Psoas muscle (tissue), 8 donors: ENCODE results near the gene TMED6. TPM values are rescaled to one million over a fixed set of nuclear protein-coding genes. Genes with fewer than 3 reads are reported as not detected.

Experiments
- ATAC-seq, 4 donors: fragments of 200-7000 bp; cut with Tn5 transposase; one replicate each; pipeline ENCODE4 v1.9.1; 2020; ENCODE audit warnings: moderate library complexity in 3 of 4, mild to moderate bottlenecking in 2 of 4
- DNase-seq, 2 donors: peaks; one replicate each; pipeline ENCODE4 v3.0.0-alpha.2; 2020
- H3K27ac ChIP-seq: fragments of 200-600 bp; one replicate; pipeline ENCODE4 v1.8.0; 2022
- H3K27me3 ChIP-seq, 3 donors: fragments of 200-600 bp in 1 of 3; one replicate each; pipeline versions ENCODE4 v1.6.1 to v1.8.0; 2013 to 2022; ENCODE audit warnings: low read length in 2 of 3, mild to moderate bottlenecking in 2 of 3, moderate library complexity in 1 of 3; ENCODE audit not compliant: insufficient read depth in 3 of 3
- H3K36me3 ChIP-seq, 2 donors: fragments of 200-600 bp in 1 of 2; one replicate each; pipeline versions ENCODE4 v1.6.1 to v1.8.0; 2013 to 2022; ENCODE audit warnings: low read depth in 1 of 2, mild to moderate bottlenecking in 1 of 2, moderate library complexity in 1 of 2; ENCODE audit not compliant: insufficient read depth in 1 of 2
- H3K4me1 ChIP-seq: fragments of 200-600 bp; one replicate; pipeline ENCODE4 v1.8.0; 2022
- H3K4me3 ChIP-seq: fragments of 200-600 bp; one replicate; pipeline ENCODE4 v1.8.0; 2022; ENCODE audit warnings: mild to moderate bottlenecking
- H3K9me3 ChIP-seq: fragments of 200-600 bp; one replicate; pipeline ENCODE4 v1.8.0; 2022
- CTCF ChIP-seq: fragments of 200-600 bp; IDR thresholded peaks from one replicate; pipeline ENCODE4 v1.8.0; 2022; ENCODE audit warnings: antibody characterized with exemption
- WGBS, 3 donors: extraction: QIAGEN DNeasy Blood & Tissue Kit; methylation state at CpG; one replicate each; pipeline versions ENCODE4 v1.1.6 to v1.1.7; 2013; 5-methylcytosine and 5-hydroxymethylcytosine counted together
- intact Hi-C, 2 donors: fragments of 100-400 bp; cut with DNase I; formaldehyde crosslinking; loops; one replicate each; pipeline versions ENCODE4 v1.11.0 to v1.14.2; 2022
- polyA plus RNA-seq, 3 donors: library from polyadenylated mRNA; stranded (reverse); fragments of 200-250 nt; gene quantifications; one replicate each; pipeline ENCODE4 v1.2.3, GENCODE V29; 2013
- total RNA-seq, 4 donors: library from RNA; stranded (reverse); fragmentation: NEBNext Ultra II Directional in 2 of 4; extraction: Animal tissue kit (Norgen Biotek cat#: 25700) in 2 of 4; gene quantifications; one replicate each; pipeline versions ENCODE4 v1.2.1 to v1.2.4, GENCODE V29; 2021 to 2023
- donor health status: healthy with polysubstance abuse.
- donor health status: DM: no; HTN: no; CAD: no; lungs with moderate emphysema.
- donor health status: Bipolar disorder and iron deficiency.
- donor health status: healthy.
- donor health status: DM: yes; HTN: yes; CAD: no.
- donor health status: DM: no; HTN: no; CAD: no.
- donor health status: DM: no; HTN: no; CAD: no.
- donor health status: DM: yes; HTN: yes; CAD: no.

TMED6 gene
- total and polyA plus RNA-seq, 7 donors: 0.09 to 0.34 (median 0.19) TPM; not detected in 3

DNA sequence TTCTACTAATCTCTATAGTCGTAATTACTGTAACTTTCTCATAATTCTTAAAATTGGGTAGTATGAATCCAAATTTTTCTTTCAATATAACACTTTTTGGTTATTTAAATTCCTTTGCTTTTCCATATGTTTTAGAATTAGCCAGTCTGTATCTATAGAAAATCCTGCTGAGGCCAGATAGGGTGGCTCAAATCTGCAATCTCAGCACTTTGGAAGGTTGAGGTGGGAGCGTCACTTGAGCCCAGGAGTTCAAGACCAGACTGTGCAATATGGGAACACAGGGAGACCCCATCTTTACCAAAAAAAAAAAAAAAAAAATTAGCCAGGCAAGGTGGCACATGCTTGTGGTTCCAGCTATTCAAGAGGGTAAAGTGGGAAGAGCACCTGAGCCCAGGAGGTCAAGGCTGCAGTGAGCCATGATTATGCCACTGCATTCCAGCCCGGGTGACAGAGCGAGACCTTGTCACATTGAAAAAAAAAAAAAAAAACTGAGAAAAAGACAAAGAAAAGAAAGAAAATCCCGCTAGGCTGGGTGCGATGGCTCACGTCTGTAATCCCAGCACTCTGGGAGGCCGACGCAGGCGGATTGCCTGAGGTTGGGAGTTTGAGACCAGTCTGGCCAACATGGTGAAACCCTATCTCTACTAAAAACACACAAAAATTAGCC lies 24.9 kb upstream of the TMED6 start:
- no peak for ATAC-seq
- TF ChIP-seq CTCF: no peak
- WGBS, 3 donors: 94 to 96% (median 95%) methylated on average over 10 of the region's 10 CpGs
- Histone ChIP-seq H3K4me1 (no peaks in the 10 kb centered on the region), H3K36me3 (peaks cover 9 to 84% of the 10 kb centered on the region in 2 donors), H3K27me3 (no peaks in the 10 kb centered on the region), H3K4me3 (no peak overlapping the region), H3K9me3 (no peaks in the 10 kb centered on the region), H3K27ac (no peak overlapping the region)
- DNase-seq: no peak
- intact Hi-C loops: no loop called here

DNA sequence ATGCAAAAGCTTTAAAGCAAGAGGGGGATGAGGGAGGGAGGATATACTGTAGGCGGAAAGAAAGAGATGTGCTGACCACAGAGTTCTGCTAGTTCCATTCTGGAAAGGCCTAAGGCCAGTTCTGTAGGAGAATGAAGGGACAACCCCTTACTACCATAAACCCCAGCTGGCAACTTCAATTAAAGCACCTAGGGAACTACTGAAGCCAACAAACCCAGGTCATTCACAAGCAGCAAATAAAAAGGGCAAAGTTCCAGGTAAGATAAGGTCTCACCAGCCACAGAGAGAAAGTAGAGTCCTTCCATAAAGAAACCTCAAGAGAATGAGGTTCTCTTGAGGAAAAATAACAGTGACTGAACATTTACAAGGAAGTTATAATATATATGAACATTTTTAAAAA lies 21.4 kb upstream of the TMED6 start:
- H3K9me3 ChIP-seq: no peaks in the 10 kb centered on the region
- no peak overlapping the region for H3K27ac ChIP-seq
- H3K36me3 ChIP-seq: peaks cover 7 to 84% of the 10 kb centered on the region in 2 donors
- no peaks in the 10 kb centered on the region for H3K27me3 ChIP-seq
- no peak for DNase-seq
- no peak overlapping the region for H3K4me3 ChIP-seq
- 91 to 100% (median 92%) methylated on average over 1 of the region's 1 CpG for WGBS, 3 donors
- TF ChIP-seq CTCF: no peak
- intact Hi-C loops: no loop called here
- no peak for ATAC-seq
- no peaks in the 10 kb centered on the region for H3K4me1 ChIP-seq

GRCh38 chr16:69371564-69371963 lies 20.0 kb upstream of the TMED6 start:
- ATAC-seq: no peak
- H3K4me3 ChIP-seq: no peak overlapping the region

GRCh38 chr16:69368866-69369265 lies 17.3 kb upstream of the TMED6 start:
- no peak for DNase-seq
- no peak for ATAC-seq
- intact Hi-C loops: no loop called here
- WGBS, 3 donors: 96 to 98% (median 97%) methylated on average over 4 of the region's 4 CpGs
- no peak for TF ChIP-seq CTCF
- no peaks in the 10 kb centered on the region for H3K4me1 ChIP-seq
- H3K27ac ChIP-seq: no peak overlapping the region
- no peak overlapping the region for H3K4me3 ChIP-seq
- no peaks in the 10 kb centered on the region for H3K9me3 ChIP-seq
- H3K27me3 ChIP-seq: no peaks in the 10 kb centered on the region
- peaks cover 8 to 98% of the 10 kb centered on the region in 2 donors for H3K36me3 ChIP-seq

More at GRCh38 chr16:69371564-69371963, 20.0 kb upstream of the TMED6 start:
- H3K27me3 ChIP-seq: no peaks in the 10 kb centered on the region
- H3K27ac ChIP-seq: no peak overlapping the region
- 93 to 98% (median 96%) methylated on average over 2 of the region's 2 CpGs for WGBS, 3 donors
- H3K36me3 ChIP-seq: peaks cover 8 to 88% of the 10 kb centered on the region in 2 donors
- DNase-seq: no peak
- no peak for TF ChIP-seq CTCF
- no peaks in the 10 kb centered on the region for H3K4me1 ChIP-seq
- H3K9me3 ChIP-seq: no peaks in the 10 kb centered on the region
- intact Hi-C loops: no loop called here

GRCh38 chr16:69367980-69368379 lies 16.4 kb upstream of the TMED6 start:
- TF ChIP-seq CTCF: no peak
- H3K27me3 ChIP-seq: no peaks in the 10 kb centered on the region
- H3K36me3 ChIP-seq: peaks cover 8 to 99% of the 10 kb centered on the region in 2 donors
- intact Hi-C loops: no loop called here
- H3K4me3 ChIP-seq: no peak overlapping the region
- ATAC-seq (no peak), DNase-seq (no peak)
- H3K4me1 ChIP-seq: no peaks in the 10 kb centered on the region
- WGBS, 3 donors: 77 to 82% (median 80%) methylated on average over 7 of the region's 7 CpGs
- no peaks in the 10 kb centered on the region for H3K9me3 ChIP-seq
- no peak overlapping the region for H3K27ac ChIP-seq
